ENCODE measurements around the gene EXOC8. TPM values are rescaled to one million over a fixed set of nuclear protein-coding genes. Genes with fewer than 3 reads are reported as not detected.

Gene EXOC8
- total and polyA plus RNA-seq, 2 donors from 2014 or later, result 4.3 to 17.7 TPM

- Histone ChIP-seq H3K36me3 (ENCODE audit: control insufficient read depth in 2 of 3, insufficient read depth in 3 of 3, low read length in 3 of 3) (no peaks in the 10 kb centered on the region), H3K27me3 (ENCODE audit: control insufficient read depth, insufficient read depth, low read length) (no peaks in the 10 kb centered on the region), H3K4me3 (ENCODE audit: low read length in 3 of 3) (no peak overlapping the region), H3K9ac (ENCODE audit: low read length in 3 of 3) (no peak overlapping the region), H3K9me3 (ENCODE audit: control insufficient read depth in 2 of 3, insufficient read depth in 1 of 3, low read length in 3 of 3) (no peaks in the 10 kb centered on the region), H3K27ac (ENCODE audit: low read depth in 2 of 2, low read length in 2 of 2) (no peak overlapping the region), H3K4me1 (ENCODE audit: control insufficient read depth in 2 of 3, insufficient read depth in 2 of 3, low read depth in 1 of 3, low read length in 3 of 3) (no peaks in the 10 kb centered on the region)
- intact Hi-C loops (cut with DNase I), result no loop called here
- DNase-seq (no peak), FAIRE-seq (no peak)
- no peak for TF ChIP-seq CTCF (IDR thresholded peaks at IDR 0.05; ENCODE audit: borderline replicate concordance, extremely low read depth, insufficient read depth)
Observed at GRCh38 chr1:231310391-231310934, 27.2 kb downstream of the EXOC8 start.

- DNase-seq, result no peak
- H3K9me3 ChIP-seq (ENCODE audit: control insufficient read depth in 2 of 3, insufficient read depth in 1 of 3, low read length in 3 of 3), result no peaks in the 10 kb centered on the region
- intact Hi-C loops (cut with DNase I), result no loop called here
- no peaks in the 10 kb centered on the region for H3K27me3 ChIP-seq (ENCODE audit: control insufficient read depth, insufficient read depth, low read length)
- no peak overlapping the region for H3K27ac ChIP-seq (ENCODE audit: low read depth in 2 of 2, low read length in 2 of 2)
- no peak for FAIRE-seq
- no peak overlapping the region for H3K9ac ChIP-seq (ENCODE audit: low read length in 3 of 3)
- H3K36me3 ChIP-seq (ENCODE audit: control insufficient read depth in 2 of 3, insufficient read depth in 3 of 3, low read length in 3 of 3), result no peaks in the 10 kb centered on the region
- H3K4me1 ChIP-seq (ENCODE audit: control insufficient read depth in 2 of 3, insufficient read depth in 2 of 3, low read depth in 1 of 3, low read length in 3 of 3), result no peaks in the 10 kb centered on the region
- H3K4me3 ChIP-seq (ENCODE audit: low read length in 3 of 3), result no peak overlapping the region
- TF ChIP-seq CTCF (IDR thresholded peaks at IDR 0.05; ENCODE audit: borderline replicate concordance, extremely low read depth, insufficient read depth), result no peak
Observed at GRCh38 chr1:231301990-231302389, 35.7 kb downstream of the EXOC8 start.

- intact Hi-C loops (cut with DNase I), result no loop called here
- H3K4me3 ChIP-seq (ENCODE audit: low read length in 3 of 3), result no peak overlapping the region
Observed at GRCh38 chr1:231295938-231296337, 41.7 kb downstream of the EXOC8 start.

More at GRCh38 chr1:231295938-231296337, 41.7 kb downstream of the EXOC8 start:
- Histone ChIP-seq H3K27me3 (ENCODE audit: control insufficient read depth, insufficient read depth, low read length) (no peaks in the 10 kb centered on the region), H3K36me3 (ENCODE audit: control insufficient read depth in 2 of 3, insufficient read depth in 3 of 3, low read length in 3 of 3) (no peaks in the 10 kb centered on the region), H3K9ac (ENCODE audit: low read length in 3 of 3) (no peak overlapping the region), H3K4me1 (ENCODE audit: control insufficient read depth in 2 of 3, insufficient read depth in 2 of 3, low read depth in 1 of 3, low read length in 3 of 3) (no peaks in the 10 kb centered on the region), H3K9me3 (ENCODE audit: control insufficient read depth in 2 of 3, insufficient read depth in 1 of 3, low read length in 3 of 3) (no peaks in the 10 kb centered on the region), H3K27ac (ENCODE audit: low read depth in 2 of 2, low read length in 2 of 2) (no peak overlapping the region)
- FAIRE-seq (no peak), DNase-seq (no peak)
- TF ChIP-seq CTCF (IDR thresholded peaks at IDR 0.05; ENCODE audit: borderline replicate concordance, extremely low read depth, insufficient read depth), result no peak

Measured in kidney (tissue), 14 donors.